ENCODE results near the gene DPF3.
A peak's percentile ranks its signal among the peaks of the same experiment; 100 is the strongest.

The DPF3 gene

GRCh38 chr14:72738161-72738611 lies 155.7 kb downstream of the DPF3 start:
- H2BK5ac ChIP-seq (ENCODE audit: low read depth, low read length, poor library complexity) = no peak overlapping the region
- H3K36me3 ChIP-seq (ENCODE audit: control insufficient read depth in 1 of 2, insufficient read depth in 2 of 2, low read length in 2 of 2) = no peaks in the 10 kb centered on the region
- no peak overlapping the region for H3K18ac ChIP-seq (ENCODE audit: low read length)
- H4K8ac ChIP-seq (ENCODE audit: low read depth, low read length) = no peak overlapping the region
- no peak overlapping the region for H3K4me3 ChIP-seq (ENCODE audit: low read depth, low read length)
- no peak overlapping the region for H2AK5ac ChIP-seq (ENCODE audit: low read length)
- H3K9me3 ChIP-seq (ENCODE audit: insufficient read depth, low read depth, low read length) = peaks cover 2% of the 10 kb centered on the region
- H3K23ac ChIP-seq (ENCODE audit: low read length) = no peak overlapping the region
- H3K4ac ChIP-seq (ENCODE audit: low read depth, low read length) = no peak overlapping the region
- H3K79me2 ChIP-seq (ENCODE audit: control insufficient read depth, insufficient read depth, low read length, poor library complexity) = no peaks in the 10 kb centered on the region
- no peak overlapping the region for H3K4me2 ChIP-seq (ENCODE audit: low read length)
- no CpG with 5 or more reads among the region's 6 CpGs for WGBS (ENCODE audit: extremely low coverage, insufficient coverage, insufficient read length)
- no peaks in the 10 kb centered on the region for H3K79me1 ChIP-seq (ENCODE audit: low read length)
- no peak overlapping the region for H4K91ac ChIP-seq (ENCODE audit: low read depth, low read length)
- H3K27ac ChIP-seq (ENCODE audit: low read depth, low read length) = no peak overlapping the region
- H4K12ac ChIP-seq (ENCODE audit: low read depth, low read length) = no peak overlapping the region
- no peak for DNase-seq
- H3K9ac ChIP-seq (ENCODE audit: low read length) = no peak overlapping the region
- H3K14ac ChIP-seq (ENCODE audit: low read length) = no peak overlapping the region
- H2BK12ac ChIP-seq (ENCODE audit: low read length) = no peak overlapping the region
- peaks cover 5% of the 10 kb centered on the region in 2 experiments for H3K4me1 ChIP-seq (ENCODE audit: control insufficient read depth in 1 of 2, insufficient read depth in 2 of 2, low read length in 2 of 2)
- no peaks in the 10 kb centered on the region for H3K27me3 ChIP-seq (ENCODE audit: insufficient read depth, low read length)
- no peak overlapping the region for H2AFZ ChIP-seq (ENCODE audit: insufficient read depth, low read length, poor library complexity)
- no peak overlapping the region for H2BK120ac ChIP-seq (ENCODE audit: insufficient read depth, low read length, poor library complexity)

- Histone ChIP-seq H3K18ac (ENCODE audit: low read length) (no peak overlapping the region), H2BK12ac (ENCODE audit: low read length) (no peak overlapping the region), H4K12ac (ENCODE audit: low read depth, low read length) (no peak overlapping the region), H2BK120ac (ENCODE audit: insufficient read depth, low read length, poor library complexity) (no peak overlapping the region), H2AFZ (ENCODE audit: insufficient read depth, low read length, poor library complexity) (no peak overlapping the region), H3K4me3 (ENCODE audit: low read depth, low read length) (no peak overlapping the region), H3K4ac (ENCODE audit: low read depth, low read length) (no peak overlapping the region), H3K9me3 (ENCODE audit: insufficient read depth, low read depth, low read length) (peaks cover 2% of the 10 kb centered on the region), H3K23ac (ENCODE audit: low read length) (no peak overlapping the region), H4K91ac (ENCODE audit: low read depth, low read length) (no peak overlapping the region), H3K27ac (ENCODE audit: low read depth, low read length) (no peak overlapping the region), H3K79me1 (ENCODE audit: low read length) (no peaks in the 10 kb centered on the region), H4K8ac (ENCODE audit: low read depth, low read length) (no peak overlapping the region), H3K4me1 (ENCODE audit: control insufficient read depth in 1 of 2, insufficient read depth in 2 of 2, low read length in 2 of 2) (peaks cover 5% of the 10 kb centered on the region in 2 experiments), H3K4me2 (ENCODE audit: low read length) (no peak overlapping the region), H3K9ac (ENCODE audit: low read length) (no peak overlapping the region), H3K27me3 (ENCODE audit: insufficient read depth, low read length) (no peaks in the 10 kb centered on the region), H2BK5ac (ENCODE audit: low read depth, low read length, poor library complexity) (no peak overlapping the region), H2AK5ac (ENCODE audit: low read length) (no peak overlapping the region), H3K79me2 (ENCODE audit: control insufficient read depth, insufficient read depth, low read length, poor library complexity) (no peaks in the 10 kb centered on the region), H3K14ac (ENCODE audit: low read length) (no peak overlapping the region), H3K36me3 (ENCODE audit: control insufficient read depth in 1 of 2, insufficient read depth in 2 of 2, low read length in 2 of 2) (no peaks in the 10 kb centered on the region)
- WGBS (ENCODE audit: extremely low coverage, insufficient coverage, insufficient read length) = no CpG with 5 or more reads among the region's 6 CpGs
- no peak for DNase-seq
Observed at GRCh38 chr14:72737560-72737943, 156.3 kb downstream of the DPF3 start.

GRCh38 chr14:72736786-72737559 lies 156.9 kb downstream of the DPF3 start:
- H4K8ac ChIP-seq (ENCODE audit: low read depth, low read length) = no peak overlapping the region

GRCh38 chr14:72736308-72736707 lies 157.6 kb downstream of the DPF3 start:
- no CpG with 5 or more reads among the region's 3 CpGs for WGBS (ENCODE audit: extremely low coverage, insufficient coverage, insufficient read length)
- peaks cover 5% of the 10 kb centered on the region in 2 experiments for H3K4me1 ChIP-seq (ENCODE audit: control insufficient read depth in 1 of 2, insufficient read depth in 2 of 2, low read length in 2 of 2)
- H3K14ac ChIP-seq (ENCODE audit: low read length) = no peak overlapping the region
- H3K9me3 ChIP-seq (ENCODE audit: insufficient read depth, low read depth, low read length) = peaks cover 2% of the 10 kb centered on the region
- no peak overlapping the region for H3K27ac ChIP-seq (ENCODE audit: low read depth, low read length)
- H3K23ac ChIP-seq (ENCODE audit: low read length) = no peak overlapping the region
- no peak overlapping the region for H2AFZ ChIP-seq (ENCODE audit: insufficient read depth, low read length, poor library complexity)
- H3K9ac ChIP-seq (ENCODE audit: low read length) = no peak overlapping the region
- no peak overlapping the region for H3K18ac ChIP-seq (ENCODE audit: low read length)
- H2BK120ac ChIP-seq (ENCODE audit: insufficient read depth, low read length, poor library complexity) = no peak overlapping the region
- no peaks in the 10 kb centered on the region for H3K79me1 ChIP-seq (ENCODE audit: low read length)
- H2BK12ac ChIP-seq (ENCODE audit: low read length) = no peak overlapping the region
- H4K8ac ChIP-seq (ENCODE audit: low read depth, low read length) = no peak overlapping the region
- no peak overlapping the region for H3K4me3 ChIP-seq (ENCODE audit: low read depth, low read length)
- H3K27me3 ChIP-seq (ENCODE audit: insufficient read depth, low read length) = no peaks in the 10 kb centered on the region
- no peaks in the 10 kb centered on the region for H3K36me3 ChIP-seq (ENCODE audit: control insufficient read depth in 1 of 2, insufficient read depth in 2 of 2, low read length in 2 of 2)
- no peak overlapping the region for H2AK5ac ChIP-seq (ENCODE audit: low read length)
- peak in 1 of 2 donors; percentile 50 for DNase-seq
- no peak overlapping the region for H3K4ac ChIP-seq (ENCODE audit: low read depth, low read length)
- no peaks in the 10 kb centered on the region for H3K79me2 ChIP-seq (ENCODE audit: control insufficient read depth, insufficient read depth, low read length, poor library complexity)
- no peak overlapping the region for H4K91ac ChIP-seq (ENCODE audit: low read depth, low read length)
- H3K4me2 ChIP-seq (ENCODE audit: low read length) = no peak overlapping the region
- H4K12ac ChIP-seq (ENCODE audit: low read depth, low read length) = no peak overlapping the region
- H2BK5ac ChIP-seq (ENCODE audit: low read depth, low read length, poor library complexity) = no peak overlapping the region

More at GRCh38 chr14:72736786-72737559, 156.9 kb downstream of the DPF3 start:
- no peak overlapping the region for H3K14ac ChIP-seq (ENCODE audit: low read length)
- no peak overlapping the region for H2BK12ac ChIP-seq (ENCODE audit: low read length)
- H4K12ac ChIP-seq (ENCODE audit: low read depth, low read length) = no peak overlapping the region
- H2BK5ac ChIP-seq (ENCODE audit: low read depth, low read length, poor library complexity) = no peak overlapping the region
- H2AFZ ChIP-seq (ENCODE audit: insufficient read depth, low read length, poor library complexity) = no peak overlapping the region
- no peak overlapping the region for H3K27ac ChIP-seq (ENCODE audit: low read depth, low read length)
- no peaks in the 10 kb centered on the region for H3K27me3 ChIP-seq (ENCODE audit: insufficient read depth, low read length)
- no peak overlapping the region for H3K4me3 ChIP-seq (ENCODE audit: low read depth, low read length)
- H2AK5ac ChIP-seq (ENCODE audit: low read length) = no peak overlapping the region
- no CpG with 5 or more reads among the region's 14 CpGs for WGBS (ENCODE audit: extremely low coverage, insufficient coverage, insufficient read length)
- no peak overlapping the region for H3K4ac ChIP-seq (ENCODE audit: low read depth, low read length)
- H3K79me1 ChIP-seq (ENCODE audit: low read length) = no peaks in the 10 kb centered on the region
- peaks cover 2% of the 10 kb centered on the region for H3K9me3 ChIP-seq (ENCODE audit: insufficient read depth, low read depth, low read length)
- H3K4me1 ChIP-seq (ENCODE audit: control insufficient read depth in 1 of 2, insufficient read depth in 2 of 2, low read length in 2 of 2) = peaks cover 5% of the 10 kb centered on the region in 2 experiments
- no peak overlapping the region for H3K9ac ChIP-seq (ENCODE audit: low read length)
- no peak overlapping the region for H3K23ac ChIP-seq (ENCODE audit: low read length)
- H3K18ac ChIP-seq (ENCODE audit: low read length) = no peak overlapping the region
- no peak overlapping the region for H4K91ac ChIP-seq (ENCODE audit: low read depth, low read length)
- no peak overlapping the region for H2BK120ac ChIP-seq (ENCODE audit: insufficient read depth, low read length, poor library complexity)
- H3K36me3 ChIP-seq (ENCODE audit: control insufficient read depth in 1 of 2, insufficient read depth in 2 of 2, low read length in 2 of 2) = no peaks in the 10 kb centered on the region
- H3K4me2 ChIP-seq (ENCODE audit: low read length) = no peak overlapping the region
- H3K79me2 ChIP-seq (ENCODE audit: control insufficient read depth, insufficient read depth, low read length, poor library complexity) = no peaks in the 10 kb centered on the region
- DNase-seq = no peak

Measured in trophoblast cell (in vitro differentiated cells and primary cell).